NT2/D1 (cell line): ENCODE results near the gene ACTL10.

Experiments
- SUZ12 ChIP-seq: IDR thresholded peaks from 2 replicates; pipeline ENCODE4 v1.6.1; 2011; ENCODE audit not compliant: insufficient read length, insufficient read depth; ENCODE audit errors: extremely low read depth
- YY1 ChIP-seq: IDR thresholded peaks from 2 replicates; pipeline ENCODE4 v1.6.1; 2011; ENCODE audit not compliant: insufficient read length, insufficient read depth
- ZNF274 ChIP-seq: IDR thresholded peaks from 2 replicates; pipeline ENCODE4 v1.6.1; 2011; ENCODE audit warnings: mild to moderate bottlenecking, low read depth, low read length

DNA sequence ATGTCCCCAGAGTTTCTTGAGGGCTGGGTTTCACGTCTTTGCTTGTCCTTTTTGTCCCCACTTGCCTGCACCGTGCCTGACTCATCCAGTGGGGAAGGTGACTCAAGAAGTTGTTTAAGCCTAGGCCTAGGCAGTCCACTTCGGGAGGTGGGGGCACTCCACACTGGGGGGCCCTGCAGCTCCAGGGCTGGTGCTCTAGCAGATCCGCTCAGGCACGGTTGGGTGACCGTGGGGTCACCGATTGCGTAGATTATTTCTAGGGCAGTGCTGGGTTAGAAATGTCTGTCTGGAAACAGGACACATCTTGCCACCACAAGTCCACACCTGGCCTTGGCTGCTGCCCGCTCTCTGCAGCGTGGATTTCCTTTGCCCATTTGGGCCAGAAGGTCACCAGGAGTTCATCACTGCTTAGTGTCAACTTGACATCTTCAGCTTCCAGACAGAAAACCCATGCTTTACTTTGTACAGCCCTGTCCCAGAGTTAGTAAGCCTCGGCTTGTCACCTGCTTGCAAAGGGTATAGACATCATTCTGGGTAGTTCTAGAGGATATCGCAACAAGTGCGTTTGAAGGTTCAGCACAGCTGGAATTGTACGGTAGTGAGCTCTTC is 18.2 kb upstream of the ACTL10 start:
- no peak for TF ChIP-seq YY1
- no peak for TF ChIP-seq SUZ12
- no peak for TF ChIP-seq ZNF274
